Effector CD8-positive, alpha-beta T cell (primary cell): ENCODE results near the gene ADSL.
"Not testable (repeated sequence)": the region's sequence is repeated elsewhere in the genome, so short reads cannot be mapped to it uniquely, and the experiment has no call there.

Source experiments
- DNase-seq: peaks from one replicate; lab custom pipeline; 2025; lab: John Stamatoyannopoulos, UW
- total RNA-seq, 4 experiments: gene quantifications; one replicate each; lab custom pipeline; 2026; lab: John Stamatoyannopoulos, UW

The ADSL gene
- total RNA-seq: 15.9 to 29.5 (median 17.8) reads per million in 4 experiments

- DNase-seq: peak; percentile 58
These were observed at the start of gene ADSL for GRCh38 chr22:40346185-40347118. Gene ADSL (plus strand): TSS chr22:40346500. CDS start chr22:40346559, 59 bp downstream.

DNA sequence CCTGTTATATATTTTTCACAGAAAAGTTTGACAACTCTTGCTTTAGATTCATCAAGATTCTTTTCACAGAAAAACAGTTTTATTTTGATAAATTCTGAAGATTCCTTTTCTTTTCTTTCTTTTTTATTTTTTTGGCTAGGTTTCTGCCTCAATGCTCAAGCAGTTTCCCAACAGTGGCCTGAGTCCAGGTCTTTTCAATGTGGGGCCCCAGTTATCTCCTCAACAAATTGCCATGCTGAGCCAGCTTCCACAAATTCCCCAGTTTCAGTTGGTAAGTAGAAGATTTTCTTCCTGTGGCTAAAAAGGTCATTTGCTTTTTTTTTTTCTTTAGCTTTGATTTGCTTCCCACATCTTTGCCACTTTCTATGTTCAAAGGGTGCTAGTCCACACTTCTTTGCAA lies 46.0 kb upstream of the ADSL start:
- DNase-seq: no peak

DNA sequence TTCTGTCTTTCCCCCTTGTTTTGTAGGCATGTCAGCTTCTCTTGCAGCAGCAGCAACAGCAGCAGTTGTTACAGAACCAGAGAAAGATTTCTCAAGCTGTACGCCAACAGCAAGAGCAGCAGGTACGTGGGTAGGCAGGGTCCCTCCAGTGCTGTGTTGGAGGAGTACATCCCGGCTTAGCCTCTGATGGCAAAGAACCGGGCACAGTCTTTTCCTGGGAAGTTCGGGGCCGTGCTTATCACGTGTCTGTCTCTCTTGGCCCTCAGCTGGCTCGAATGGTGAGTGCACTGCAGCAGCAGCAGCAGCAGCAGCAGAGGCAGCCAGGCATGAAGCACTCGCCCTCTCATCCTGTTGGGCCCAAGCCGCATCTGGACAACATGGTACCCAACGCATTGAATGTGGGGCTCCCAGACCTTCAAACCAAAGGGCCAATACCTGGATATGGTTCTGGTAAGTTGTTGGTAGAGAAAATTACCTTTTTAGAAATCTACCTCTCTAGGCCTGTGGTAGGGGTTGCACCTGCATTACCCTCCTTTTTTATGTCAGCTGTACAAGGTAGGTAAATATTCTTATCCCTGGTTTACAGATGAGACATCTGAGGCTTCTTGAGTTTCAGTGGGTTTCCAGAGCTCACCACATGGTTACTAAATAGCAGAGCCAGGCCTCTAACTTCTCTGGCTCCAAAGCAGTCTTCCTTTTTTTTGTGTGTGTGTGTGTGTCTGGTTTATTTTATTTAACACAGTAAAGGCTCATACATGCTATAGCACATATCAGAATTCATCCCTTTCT lies 45.2 kb upstream of the ADSL start:
- no peak for DNase-seq

DNA sequence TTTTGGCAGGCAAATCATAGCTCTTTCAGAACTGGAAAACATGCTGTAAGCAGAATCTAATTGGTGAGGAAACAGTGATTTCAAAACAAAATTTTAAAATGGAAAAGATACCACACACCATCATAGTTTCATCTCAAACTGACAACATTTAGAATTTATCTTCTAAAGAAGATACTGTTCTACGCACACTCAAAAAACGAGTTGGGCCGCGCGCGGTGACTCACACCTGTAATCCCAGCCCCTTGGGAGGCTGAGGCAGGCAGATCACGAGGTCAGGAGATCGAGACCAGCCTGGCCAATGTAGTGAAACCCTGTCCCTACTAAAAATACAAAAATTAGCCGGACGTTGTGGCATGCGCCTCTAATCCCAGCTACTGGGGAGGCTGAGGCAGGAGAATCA lies 44.2 kb upstream of the ADSL start:
- no peak for DNase-seq

GRCh38 chr22:40305625-40306024 lies 40.7 kb upstream of the ADSL start:
- DNase-seq: no peak

DNA sequence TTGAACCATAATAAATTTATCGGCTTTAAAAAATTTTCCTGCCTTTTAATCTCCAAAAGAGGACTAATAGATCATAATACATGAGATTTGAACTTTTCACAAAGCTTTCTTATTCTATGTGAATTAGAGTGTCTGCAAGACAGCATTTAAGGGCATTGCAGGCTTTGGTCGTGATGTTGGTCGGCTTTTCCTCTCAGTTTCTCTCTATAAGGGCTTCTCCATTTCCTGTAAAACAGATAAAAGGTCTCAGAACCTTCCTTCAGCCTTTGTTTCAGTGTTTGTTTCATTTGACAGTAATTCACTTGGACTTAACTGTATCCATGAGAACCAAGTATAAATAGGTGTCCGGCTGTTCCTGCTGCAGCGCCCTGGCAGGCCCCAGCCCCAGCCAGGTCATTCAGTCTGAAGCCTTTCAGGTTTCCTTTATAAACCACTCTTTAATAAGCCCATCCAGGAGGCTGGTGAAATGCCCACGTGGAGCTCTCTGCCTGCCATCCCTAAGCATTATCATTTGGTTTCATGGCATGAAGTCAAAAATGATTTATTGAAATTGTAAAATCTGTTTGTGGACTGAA lies 37.2 kb upstream of the ADSL start:
- DNase-seq: no peak

DNA sequence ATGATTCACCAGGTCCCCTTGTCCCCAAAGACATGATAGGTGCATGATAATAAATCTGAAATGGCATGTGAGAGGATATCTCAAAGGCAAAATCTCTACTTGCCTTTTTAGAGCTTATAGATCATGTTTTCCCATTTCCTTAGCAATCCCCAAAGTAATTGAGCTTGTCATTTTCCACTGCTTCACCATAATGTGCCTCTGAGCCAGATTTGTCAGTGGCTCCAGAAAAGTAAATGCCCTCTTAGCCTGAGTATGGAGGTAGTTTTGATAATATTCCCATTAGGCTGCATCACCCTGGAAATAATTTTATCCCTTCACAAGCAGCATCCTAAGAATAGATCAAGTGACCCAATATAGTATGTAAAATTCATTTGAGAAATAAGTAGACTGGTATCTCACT lies 36.7 kb upstream of the ADSL start:
- no peak for DNase-seq

- DNase-seq: no peak
These were observed 36.1 kb upstream of the ADSL start for GRCh38 chr22:40310081-40310767.

- no peak for DNase-seq
These were observed 35.6 kb upstream of the ADSL start for GRCh38 chr22:40310768-40311120.

- DNase-seq: not testable (repeated sequence)
These were observed 34.7 kb upstream of the ADSL start for GRCh38 chr22:40311646-40312045.

GRCh38 chr22:40312050-40312449 lies 34.2 kb upstream of the ADSL start:
- DNase-seq: no peak

DNA sequence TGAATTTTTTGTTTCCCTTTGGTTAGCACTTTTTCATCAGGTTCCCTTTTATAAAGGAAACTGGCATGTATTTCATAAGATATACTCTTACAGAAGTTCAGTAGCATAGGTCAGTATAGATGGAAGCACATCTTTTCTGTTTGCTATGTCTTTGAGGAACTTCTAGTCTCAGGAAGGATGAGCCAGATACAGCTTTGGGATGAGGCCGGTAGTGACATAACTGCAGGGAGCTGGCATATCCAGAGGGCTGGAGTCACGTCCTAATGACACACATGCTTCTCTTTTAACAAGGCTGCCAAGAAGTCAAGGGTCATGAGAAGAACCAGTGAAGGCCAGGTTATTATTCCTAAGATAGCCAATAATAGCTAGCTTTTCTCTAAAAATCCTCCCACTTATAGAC lies 33.3 kb upstream of the ADSL start:
- no peak for DNase-seq

DNA sequence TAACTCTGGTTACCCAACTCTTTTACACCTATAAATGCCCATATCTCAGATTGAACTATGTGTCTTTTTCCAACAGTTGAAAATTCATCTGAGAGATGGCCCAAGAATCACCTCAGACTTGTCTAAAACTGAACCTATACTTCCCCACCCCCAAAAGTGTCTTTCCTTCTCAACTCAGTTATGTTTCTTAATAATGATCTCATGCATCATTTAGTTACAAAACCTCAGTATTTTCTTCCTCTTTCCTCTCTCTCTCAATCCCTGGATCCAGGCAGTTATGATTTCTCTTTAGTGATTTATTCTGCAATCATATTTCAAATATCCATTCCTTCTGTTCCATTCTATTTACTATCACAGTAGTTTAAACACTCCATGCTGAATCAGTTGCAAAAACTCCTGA lies 32.3 kb upstream of the ADSL start:
- DNase-seq: no peak

GRCh38 chr22:40320687-40321086 lies 25.6 kb upstream of the ADSL start:
- DNase-seq: no peak

GRCh38 chr22:40322021-40322420 lies 24.3 kb upstream of the ADSL start:
- DNase-seq: no peak

DNA sequence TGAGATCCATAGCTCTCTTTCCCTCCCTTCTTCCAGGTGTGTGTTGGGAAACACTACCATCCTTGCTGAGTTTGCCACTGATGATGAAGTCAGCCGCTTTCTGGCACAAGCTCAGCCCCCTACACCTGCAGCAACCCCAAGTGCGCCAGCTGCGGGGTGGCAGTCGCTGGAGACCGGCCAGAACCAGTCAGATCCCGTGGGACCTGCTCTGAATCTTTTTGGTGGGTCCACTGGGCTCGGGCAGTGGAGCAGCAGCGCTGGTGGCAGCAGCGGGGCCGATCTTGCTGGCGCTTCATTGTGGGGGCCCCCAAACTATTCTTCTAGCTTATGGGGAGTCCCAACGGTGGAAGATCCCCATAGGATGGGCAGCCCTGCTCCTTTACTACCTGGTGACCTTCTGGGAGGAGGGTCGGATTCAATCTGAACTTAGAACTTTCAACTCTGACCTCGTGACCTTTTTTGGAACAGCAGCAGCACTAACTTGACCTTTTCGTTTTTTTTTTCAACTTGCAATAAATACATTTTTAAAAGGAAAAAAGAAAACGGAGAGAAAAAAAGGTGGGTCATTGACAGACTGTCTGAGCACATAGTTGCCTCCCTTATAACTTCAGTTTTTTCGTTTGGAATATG lies 23.4 kb upstream of the ADSL start:
- DNase-seq: no peak

DNA sequence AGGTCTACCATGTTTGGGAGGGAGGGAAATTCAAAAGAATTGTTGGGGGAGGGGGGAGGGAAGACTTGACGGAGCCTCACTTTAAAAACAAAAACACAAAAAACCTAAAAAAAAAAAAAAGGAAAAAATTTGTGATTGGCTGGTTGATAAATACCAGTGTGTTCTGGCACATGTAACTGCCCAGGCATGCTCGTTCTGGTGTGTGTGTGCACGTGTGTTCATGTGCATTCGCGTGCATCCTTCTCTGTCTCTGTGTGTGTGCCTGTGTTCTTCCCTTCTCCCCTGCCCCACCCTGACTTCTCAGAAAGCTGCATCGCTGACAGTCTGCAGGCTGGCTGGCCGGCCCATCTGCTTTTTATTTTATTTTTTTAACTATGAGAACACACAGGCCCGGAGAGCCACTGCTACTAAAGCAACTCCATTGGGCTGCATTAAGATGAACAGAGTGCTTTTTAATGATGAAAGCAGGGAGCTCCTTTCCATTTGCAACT lies 22.6 kb upstream of the ADSL start:
- no peak for DNase-seq

- DNase-seq: no peak
These were observed 21.6 kb upstream of the ADSL start for GRCh38 chr22:40324468-40325305.

DNA sequence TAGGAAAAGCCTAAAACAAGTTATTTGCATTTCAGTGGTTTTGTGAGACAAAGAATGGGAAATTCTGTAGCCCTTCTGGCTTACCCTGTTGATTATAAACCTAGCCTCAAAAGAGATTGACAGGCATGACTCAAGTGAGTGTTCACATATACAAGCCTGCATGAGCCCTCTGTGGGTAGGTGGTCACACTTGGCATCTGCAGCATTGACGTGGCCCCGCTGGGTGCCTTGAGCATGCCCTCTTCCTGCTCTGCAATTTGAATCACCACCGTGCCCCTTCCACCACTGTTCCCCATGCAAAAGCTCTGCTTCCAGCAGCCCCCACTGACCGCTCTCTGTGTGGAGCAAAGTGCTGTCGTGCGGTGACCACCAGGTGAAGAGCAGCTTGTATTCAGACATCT lies 21.0 kb upstream of the ADSL start:
- DNase-seq: peak; percentile 21
